Thoracic aorta (tissue), 2 donors: ENCODE results near the gene NLRC5. TPM values are rescaled to one million over a fixed set of nuclear protein-coding genes. Genes with fewer than 3 reads are reported as not detected.
"Not testable (repeated sequence)": the region's sequence is repeated elsewhere in the genome, so short reads cannot be mapped to it uniquely, and the experiment has no call there.

Source experiments
- ATAC-seq: fragments of 150-250 bp; one replicate; pipeline ENCODE4 v1.8.0; 2017; ENCODE audit warnings: low read depth; ENCODE audit not compliant: insufficient number of reproducible peaks, low FRiP score
- DNase-seq: peaks from one replicate; pipeline ENCODE4 v3.0.0-alpha.2; 2020; ENCODE audit warnings: low spot score
- H3K27ac ChIP-seq, 2 donors: fragments of 200-600 bp; sonication (generic); 1 replicate in 1 of 2; 2 replicates in 1 of 2; pipeline ENCODE4 v1.5.1; 2016; ENCODE audit warnings: mild to moderate bottlenecking in 2 of 2, moderate library complexity in 2 of 2
- H3K27me3 ChIP-seq: fragments of 200-600 bp; sonication (generic); replicated peaks from 2 replicates; pipeline ENCODE4 v1.6.0; 2016; ENCODE audit warnings: mild to moderate bottlenecking; ENCODE audit not compliant: insufficient read depth
- H3K36me3 ChIP-seq: fragments of 200-600 bp; sonication (generic); one replicate; pipeline ENCODE4 v1.5.1; 2016
- H3K4me1 ChIP-seq, 2 donors: fragments of 200-600 bp; sonication (generic); 1 replicate in 1 of 2; 2 replicates in 1 of 2; pipeline versions ENCODE4 v1.5.1 to v1.6.0; 2016; ENCODE audit warnings: low read depth in 2 of 2, mild to moderate bottlenecking in 1 of 2; ENCODE audit not compliant: control insufficient read depth in 1 of 2
- H3K4me3 ChIP-seq: fragments of 200-600 bp; sonication (generic); 2 replicates; pipeline ENCODE4 v1.5.1; 2016; ENCODE audit warnings: mild to moderate bottlenecking
- H3K9me3 ChIP-seq: fragments of 200-600 bp; sonication (generic); 2 replicates; pipeline ENCODE4 v1.5.1; 2016
- CTCF ChIP-seq: fragments of 200-600 bp; sonication (generic); IDR thresholded peaks from one replicate; pipeline ENCODE4 v1.5.1; 2019; ENCODE audit warnings: antibody characterized with exemption
- total RNA-seq, 2 donors: library from RNA; depleted of rRNA; stranded (reverse); fragments of >200 nt; gene quantifications; one replicate each; pipeline versions ENCODE4 v1.1.0 to v1.2.3, GENCODE V29; 2016

NLRC5 gene
- total RNA-seq, 2 donors from 2014 or later: 51.0 to 54.4 TPM

- Histone ChIP-seq H3K36me3 (no peaks in the 10 kb centered on the region), H3K27ac (no peak overlapping the region)
- no peak for DNase-seq
These were observed 69.0 kb downstream of the NLRC5 start for GRCh38 chr16:57058291-57058861.

GRCh38 chr16:57060323-57061083, 71.1 kb downstream of the NLRC5 start:
- ATAC-seq: no peak
- TF ChIP-seq CTCF: no peak
- Histone ChIP-seq H3K4me3 (peak overlapping the region; percentile 26), H3K9me3 (no peaks in the 10 kb centered on the region), H3K27ac (peak overlapping the region; percentile 82 to 88), H3K27me3 (no peaks in the 10 kb centered on the region), H3K4me1 (peaks cover 13 to 16% of the 10 kb centered on the region in 2 donors), H3K36me3 (peaks cover 4% of the 10 kb centered on the region)
- no peak for DNase-seq

More at GRCh38 chr16:57058291-57058861, 69.0 kb downstream of the NLRC5 start:
- no peak for ATAC-seq
- TF ChIP-seq CTCF: no peak
- Histone ChIP-seq H3K27me3 (no peaks in the 10 kb centered on the region), H3K4me1 (peaks cover 13 to 16% of the 10 kb centered on the region in 2 donors), H3K9me3 (no peaks in the 10 kb centered on the region), H3K4me3 (no peak overlapping the region)

- Histone ChIP-seq H3K4me1 (peaks cover 13 to 16% of the 10 kb centered on the region in 2 donors), H3K4me3 (peak overlapping the region; percentile 26), H3K36me3 (peaks cover 4% of the 10 kb centered on the region), H3K27ac (peak overlapping the region; percentile 82 to 88), H3K9me3 (no peaks in the 10 kb centered on the region), H3K27me3 (no peaks in the 10 kb centered on the region)
- DNase-seq (peak; percentile 33), ATAC-seq (peak; percentile 63)
- TF ChIP-seq CTCF: no peak
These were observed 71.9 kb downstream of the NLRC5 start for GRCh38 chr16:57061084-57061905.

- ATAC-seq: no peak
- Histone ChIP-seq H3K9me3 (no peaks in the 10 kb centered on the region), H3K4me3 (no peak overlapping the region), H3K36me3 (peaks cover 4% of the 10 kb centered on the region), H3K27me3 (no peaks in the 10 kb centered on the region), H3K4me1 (peaks cover 13 to 16% of the 10 kb centered on the region in 2 donors), H3K27ac (peak overlapping the region in 1 of 2 donors; percentile 82)
- no peak for DNase-seq
- no peak for TF ChIP-seq CTCF
These were observed 73.0 kb downstream of the NLRC5 start for GRCh38 chr16:57062329-57062728.

- DNase-seq, H3K27me3 ChIP-seq, ATAC-seq, H3K4me3 ChIP-seq, H3K36me3 ChIP-seq, H3K27ac ChIP-seq, H3K9me3 ChIP-seq: not testable (repeated sequence)
- H3K4me1 ChIP-seq: peaks cover 13 to 16% of the 10 kb centered on the region in 2 donors
These were observed 73.8 kb downstream of the NLRC5 start for GRCh38 chr16:57063189-57063588.
